ENCODE results near the gene NDOR1.

Gene NDOR1

GRCh38 chr9:137229903-137230704 lies 24.6 kb downstream of the NDOR1 start:
- no peak for DNase-seq (ENCODE audit: low read depth)
- TF ChIP-seq CTCF (IDR thresholded peaks at IDR 0.05; ENCODE audit: low read length, missing control alignments): no peak
- H3K4me3 ChIP-seq (replicated peaks; ENCODE audit: low read depth, low read length): no peak overlapping the region

- TF ChIP-seq CTCF (IDR thresholded peaks at IDR 0.05; ENCODE audit: low read length, missing control alignments): no peak
- H3K4me3 ChIP-seq (replicated peaks; ENCODE audit: low read depth, low read length): no peak within 1 kb of the TSS
- no peak for DNase-seq (ENCODE audit: low read depth)
These were observed 25.3 kb downstream of the NDOR1 start, which contains the start of gene SLC34A3 for GRCh38 chr9:137230705-137231371. TSS of gene SLC34A3 (plus strand) at chr9:137230901. CDS start at chr9:137231703, 802 bp downstream.

GRCh38 chr9:137231372-137232039 lies 26.0 kb downstream of the NDOR1 start:
- H3K4me3 ChIP-seq (replicated peaks; ENCODE audit: low read depth, low read length): no peak overlapping the region
- no peak for TF ChIP-seq CTCF (IDR thresholded peaks at IDR 0.05; ENCODE audit: low read length, missing control alignments)
- DNase-seq (ENCODE audit: low read depth): no peak

- no peak for DNase-seq (ENCODE audit: low read depth)
- no peak overlapping the region for H3K4me3 ChIP-seq (replicated peaks; ENCODE audit: low read depth, low read length)
These were observed 26.6 kb downstream of the NDOR1 start for GRCh38 chr9:137232101-137232500.

GRCh38 chr9:137232510-137232909 lies 27.0 kb downstream of the NDOR1 start:
- TF ChIP-seq CTCF (IDR thresholded peaks at IDR 0.05; ENCODE audit: low read length, missing control alignments): no peak
- DNase-seq (ENCODE audit: low read depth): no peak
- no peak overlapping the region for H3K4me3 ChIP-seq (replicated peaks; ENCODE audit: low read depth, low read length)

More at GRCh38 chr9:137232101-137232500, 26.6 kb downstream of the NDOR1 start:
- TF ChIP-seq CTCF (IDR thresholded peaks at IDR 0.05; ENCODE audit: low read length, missing control alignments): no peak

GRCh38 chr9:137233143-137233980 lies 27.9 kb downstream of the NDOR1 start:
- H3K4me3 ChIP-seq (replicated peaks; ENCODE audit: low read depth, low read length): no peak overlapping the region
- TF ChIP-seq CTCF (IDR thresholded peaks at IDR 0.05; ENCODE audit: low read length, missing control alignments): no peak
- no peak for DNase-seq (ENCODE audit: low read depth)

All from fibroblast of pulmonary artery (primary cell).